Stimulated activated naive CD8-positive, alpha-beta T cell treated with anti-CD3 and anti-CD28 coated beads, Interleukin-15, Interleukin-2, amounts not matched to agents 100 U/mL and 50 U/mL, for 24 hours (primary cell): ENCODE measurements around the gene SF3B5.
A peak's percentile ranks its signal among the peaks of the same experiment; 100 is the strongest.
"Not testable (repeated sequence)": the region's sequence is repeated elsewhere in the genome, so short reads cannot be mapped to it uniquely, and the experiment has no call there.

Experiments used
- ATAC-seq: fragments of 150-1000 bp; cut with Tn5 transposase; one replicate; pipeline ENCODE4 v1.10.0; 2021
- DNase-seq: peaks from one replicate; pipeline ENCODE4 v3.0.0; 2021

SF3B5 gene

DNA sequence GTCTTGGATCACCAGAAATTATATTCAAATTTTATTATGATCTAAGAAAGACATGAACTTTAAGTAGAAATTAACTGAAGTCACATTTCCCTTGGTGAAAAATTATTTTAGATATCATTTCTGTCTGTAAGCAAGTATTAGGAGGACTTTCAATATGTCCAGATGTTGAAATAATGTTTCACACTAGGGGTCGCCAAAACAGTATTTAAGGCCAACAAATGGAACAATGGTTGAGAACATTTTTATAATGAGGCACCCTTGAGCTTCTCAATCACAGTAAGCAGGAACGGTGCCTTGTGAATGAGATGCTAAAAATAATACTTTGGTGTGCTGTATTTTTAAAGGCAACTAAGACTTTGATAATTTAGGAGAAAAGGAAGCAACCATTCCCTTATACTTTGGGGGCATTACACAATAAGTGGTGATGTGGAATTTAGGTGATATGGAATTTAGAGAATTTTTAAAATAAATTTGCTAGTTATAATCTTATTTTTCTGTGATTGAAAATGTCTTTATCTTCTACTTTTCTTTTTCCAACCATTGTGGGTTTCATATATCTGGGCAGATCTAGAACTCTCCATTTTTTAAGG lies 9.6 kb upstream of the SF3B5 start:
- peak; percentile 32 for DNase-seq
- peak; percentile 78 for ATAC-seq

DNA sequence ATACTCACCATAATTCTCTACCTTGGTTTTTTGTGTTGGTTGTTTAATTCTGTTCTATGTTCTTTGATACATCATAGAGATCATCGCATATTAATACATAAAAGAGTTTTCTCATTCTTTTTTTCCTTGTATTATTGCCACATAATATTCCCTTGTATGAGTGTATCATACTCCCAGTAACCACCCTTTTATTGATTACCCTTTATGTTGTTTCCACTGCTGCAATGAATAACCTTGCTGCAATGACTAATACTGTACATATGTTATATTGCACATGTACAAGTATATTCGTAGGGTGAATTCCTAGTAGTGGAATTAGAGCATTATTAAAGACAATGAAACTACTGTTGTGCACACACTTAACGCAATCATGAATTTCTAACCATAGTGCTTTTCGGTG lies 9.1 kb upstream of the SF3B5 start:
- no peak for ATAC-seq
- no peak for DNase-seq

DNA sequence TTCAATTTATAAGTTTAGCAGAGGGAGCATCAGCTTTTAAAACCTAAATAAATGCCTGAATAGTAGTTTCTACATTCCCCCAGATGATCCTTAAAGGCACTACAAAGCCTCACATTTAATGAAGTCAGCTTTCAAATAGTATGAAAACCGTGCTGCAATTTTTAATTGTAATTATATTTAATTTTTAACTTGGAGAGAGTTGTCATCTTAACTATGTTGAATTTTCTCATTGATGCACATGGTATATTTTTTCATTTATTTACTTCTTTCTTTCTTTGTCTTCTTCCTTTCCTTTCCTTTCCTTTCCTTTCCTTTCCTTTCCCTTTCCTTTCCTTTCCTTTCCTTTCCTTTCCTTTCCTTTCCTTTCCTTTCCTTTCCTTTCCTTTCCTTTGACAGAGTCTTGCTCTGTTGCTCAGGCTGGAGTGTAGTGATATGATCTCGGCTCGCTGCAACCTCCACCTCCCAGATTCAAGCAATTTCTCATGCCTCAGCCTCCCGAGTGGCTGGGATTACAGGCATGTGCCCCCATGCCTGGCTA lies 7.7 kb upstream of the SF3B5 start:
- ATAC-seq (no peak), DNase-seq (no peak)

DNA sequence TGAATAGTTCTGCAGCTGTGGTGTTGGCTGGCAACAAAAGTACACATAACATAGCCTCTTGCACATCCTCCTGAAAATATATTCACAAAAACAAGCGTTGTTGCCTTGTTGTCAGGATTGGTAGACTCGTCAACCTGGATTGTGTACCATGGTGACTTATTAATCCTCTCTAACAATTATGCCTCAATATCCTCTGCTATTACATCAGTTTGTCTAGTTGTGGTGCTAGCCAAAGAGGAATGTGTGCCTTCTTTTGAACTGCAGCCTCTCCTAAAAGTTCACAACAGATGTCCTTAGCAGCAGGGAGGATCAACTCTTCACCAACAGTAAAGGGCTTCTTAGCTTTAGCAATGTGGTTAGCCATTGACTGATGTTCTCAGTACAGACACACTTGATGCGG lies 3.6 kb upstream of the SF3B5 start:
- no peak for ATAC-seq
- no peak for DNase-seq

DNA sequence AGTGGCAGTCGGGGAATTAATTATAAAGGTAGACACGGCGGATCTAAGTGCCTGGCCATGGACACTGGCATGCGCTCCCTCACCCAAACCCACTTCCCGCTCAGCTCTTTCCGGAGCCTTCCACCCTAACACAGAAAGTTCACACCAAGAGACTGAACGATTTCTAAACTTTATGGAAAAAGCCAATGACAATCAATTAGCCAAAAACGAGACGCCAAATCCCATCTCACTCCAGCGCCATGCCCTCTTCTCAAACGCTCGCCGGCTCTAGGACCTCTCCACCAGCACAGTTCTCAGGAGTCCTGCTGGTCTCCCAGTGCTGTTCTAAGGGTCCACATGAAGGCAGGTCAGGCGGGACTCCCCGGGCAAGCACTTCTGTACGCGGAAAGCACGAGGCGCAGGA lies 641 bp downstream of the SF3B5 start:
- ATAC-seq (no peak), DNase-seq (no peak)

DNA sequence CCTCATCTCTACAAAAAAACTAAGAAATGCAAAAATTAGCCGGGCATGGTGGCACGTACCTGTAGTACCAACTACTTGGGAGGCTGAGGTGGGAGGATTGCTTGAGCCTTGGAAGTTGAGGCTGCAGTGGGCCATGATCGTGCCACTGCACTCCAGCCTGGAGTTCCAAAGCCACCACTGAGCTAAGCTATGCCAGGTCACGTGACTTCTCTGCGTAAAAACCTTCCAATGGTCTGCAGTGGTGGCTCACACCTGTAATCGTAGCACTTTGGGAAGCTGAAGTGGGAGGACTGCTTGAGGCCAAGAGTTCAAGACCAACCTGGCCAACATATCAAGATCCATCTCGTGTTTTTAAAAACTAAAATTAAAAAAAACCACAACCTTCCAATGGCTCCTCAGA lies 1.7 kb downstream of the SF3B5 start:
- no peak for ATAC-seq
- DNase-seq = no peak

DNA sequence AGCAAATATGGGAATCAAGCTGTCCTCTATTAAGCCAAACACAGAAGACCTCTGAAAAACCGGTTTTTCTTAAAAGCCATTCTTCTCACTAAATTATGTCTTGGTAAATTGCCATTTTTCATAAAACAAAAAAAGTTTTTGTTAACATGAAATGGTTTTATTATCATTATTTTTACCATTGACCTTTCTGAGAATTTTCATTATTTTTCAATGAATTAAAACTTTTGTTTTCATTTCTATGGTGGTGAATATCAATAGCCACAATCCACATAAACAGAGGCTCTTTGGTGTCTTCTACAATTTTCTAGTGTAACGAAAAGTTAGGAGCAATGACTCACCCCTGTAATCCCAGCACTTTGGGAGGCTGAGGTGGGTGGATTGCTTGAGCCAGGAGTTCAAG lies 2.1 kb downstream of the SF3B5 start:
- no peak for ATAC-seq

DNA sequence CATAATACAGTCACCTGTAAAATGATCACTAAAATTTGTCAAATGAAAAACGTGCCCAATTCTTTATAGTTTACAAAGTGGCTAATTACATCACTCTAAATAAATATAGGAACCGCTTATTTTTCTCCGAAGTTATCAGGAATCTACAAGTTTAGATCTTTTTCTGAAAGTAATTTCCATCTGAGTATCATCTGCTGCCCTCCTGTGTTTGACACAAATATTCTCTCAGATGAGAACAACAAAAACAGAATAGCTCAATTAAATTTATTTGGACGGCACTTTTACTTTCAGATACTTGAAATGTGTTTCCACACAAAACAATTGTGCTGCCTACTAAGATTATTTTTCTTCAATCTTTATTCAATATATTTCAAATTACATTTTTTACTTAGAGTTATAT lies 5.0 kb downstream of the SF3B5 start:
- no peak for ATAC-seq

More for the DNA sequence above, 2.1 kb downstream of the SF3B5 start:
- DNase-seq = no peak

DNA sequence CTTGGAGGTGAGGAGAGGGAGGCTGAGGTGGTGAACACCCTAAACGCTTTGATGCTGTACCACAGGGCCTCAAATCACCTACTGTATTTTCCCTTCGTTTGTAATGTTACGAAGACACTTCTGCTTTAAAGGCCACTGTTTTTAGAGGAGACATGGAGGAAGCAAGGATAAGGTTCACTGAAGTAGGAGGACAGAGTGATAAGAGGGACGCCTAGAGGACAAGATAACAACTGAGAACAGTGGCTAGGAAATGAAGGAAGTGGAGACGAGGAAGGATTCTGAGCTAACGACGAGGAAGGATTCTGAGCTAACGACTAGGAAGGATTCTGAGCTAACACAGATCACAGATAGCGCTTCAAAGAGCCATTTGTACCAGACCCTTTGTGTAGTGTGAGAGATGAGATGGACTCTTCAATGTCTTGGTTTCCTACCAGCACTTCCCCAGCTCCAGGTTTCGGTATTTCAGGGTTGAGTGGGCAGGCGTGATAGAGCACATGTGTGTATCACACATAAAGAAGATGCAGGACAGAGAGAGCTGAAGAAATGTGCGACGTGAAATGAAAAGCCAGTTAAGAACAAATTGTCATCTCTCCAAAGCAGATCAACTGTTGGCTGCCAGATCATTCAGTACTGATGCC lies 7.5 kb downstream of the SF3B5 start:
- DNase-seq (no peak), ATAC-seq (no peak)

More for the DNA sequence above, 5.0 kb downstream of the SF3B5 start:
- no peak for DNase-seq

DNA sequence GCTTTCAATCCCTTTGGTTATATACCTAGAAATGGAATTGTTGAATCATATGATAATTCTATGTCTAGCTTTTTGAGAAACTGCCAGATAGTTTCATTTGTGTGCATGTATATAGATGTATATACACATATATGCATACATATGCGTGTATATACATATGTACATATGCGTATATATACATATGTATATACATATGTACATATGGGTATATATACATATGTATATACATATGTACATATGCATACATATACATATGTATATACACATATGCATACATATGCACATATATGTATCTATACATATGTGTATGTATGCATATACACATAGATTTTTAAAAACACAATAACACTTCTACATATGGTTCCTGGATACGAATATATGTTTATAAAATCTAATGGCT lies 8.4 kb downstream of the SF3B5 start:
- ATAC-seq (no peak), DNase-seq (no peak)

DNA sequence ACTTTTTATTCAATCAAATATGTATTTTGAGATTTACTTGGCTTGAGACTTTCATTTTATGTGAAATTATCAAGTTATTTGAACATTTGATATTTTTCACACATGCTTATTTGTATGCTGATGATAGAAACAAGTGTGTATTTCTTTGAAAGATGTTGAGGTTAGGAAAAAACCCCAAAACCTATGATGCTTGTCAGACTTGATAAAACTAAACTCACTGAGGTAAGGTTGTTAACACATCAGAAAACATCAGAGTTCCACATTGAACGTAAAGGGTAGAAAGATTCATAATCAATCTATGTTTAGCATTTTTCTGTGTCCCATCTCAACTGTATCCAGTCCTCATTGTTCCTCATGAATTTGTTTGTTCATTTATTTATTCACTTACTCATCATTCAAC lies 12.2 kb downstream of the SF3B5 start:
- no peak for DNase-seq
- ATAC-seq = no peak

DNA sequence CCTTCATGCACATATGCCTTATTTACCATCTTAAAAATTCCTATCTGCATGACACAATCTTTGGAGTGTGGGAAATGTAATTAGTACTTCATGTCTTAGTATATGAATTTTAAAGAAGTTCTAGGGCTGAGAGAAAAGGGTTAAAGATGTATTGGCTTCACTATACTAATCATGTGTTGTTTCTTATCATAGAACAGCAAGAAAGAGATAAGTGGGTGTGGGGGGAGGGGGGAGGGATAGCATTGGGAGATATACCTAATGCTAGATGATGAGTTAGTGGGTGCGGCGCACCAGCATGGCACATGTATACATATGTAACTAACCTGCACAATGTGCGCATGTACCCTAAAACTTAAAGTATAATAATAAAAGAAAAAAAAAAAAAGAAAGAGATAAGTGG lies 13.0 kb downstream of the SF3B5 start:
- not testable (repeated sequence) for ATAC-seq, DNase-seq

DNA sequence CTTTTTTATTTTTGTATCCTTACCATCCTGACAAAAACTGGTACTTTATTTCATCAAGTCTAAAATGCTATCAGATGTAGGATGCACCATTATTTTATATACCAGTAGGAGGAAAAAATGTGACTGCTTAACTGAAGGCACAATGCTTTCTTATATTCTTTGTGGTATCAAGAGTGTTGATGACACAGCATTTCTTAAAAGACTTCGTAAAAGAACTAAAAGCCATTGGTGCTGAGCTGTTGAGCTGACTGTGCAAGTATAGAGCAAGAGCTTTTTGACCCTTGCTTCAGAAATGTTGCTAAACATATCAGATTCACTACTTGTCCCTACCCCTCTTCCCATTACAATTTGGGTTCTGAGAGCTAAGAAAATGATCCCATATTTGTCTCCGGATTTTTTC lies 17.5 kb downstream of the SF3B5 start:
- DNase-seq = no peak
- no peak for ATAC-seq

DNA sequence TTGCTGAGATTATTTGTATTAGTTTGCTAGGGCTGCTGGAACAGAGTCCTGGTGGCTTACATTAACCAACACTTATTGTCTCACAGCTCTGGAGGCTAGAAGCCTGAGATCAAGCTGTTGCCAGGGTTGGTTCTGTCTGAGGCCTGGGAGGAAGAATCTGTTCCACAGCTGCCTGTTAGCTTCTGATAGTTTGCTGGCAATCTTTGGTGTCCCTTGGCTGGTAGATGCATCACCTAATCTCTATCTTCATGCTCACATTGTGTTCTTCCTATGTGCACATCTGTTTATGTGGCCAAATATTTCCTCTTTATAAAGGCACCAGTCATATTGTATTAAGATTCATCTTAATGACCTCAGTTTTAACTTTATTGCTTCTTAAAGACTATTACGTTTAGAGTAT lies 19.5 kb downstream of the SF3B5 start:
- DNase-seq (no peak), ATAC-seq (no peak)

DNA sequence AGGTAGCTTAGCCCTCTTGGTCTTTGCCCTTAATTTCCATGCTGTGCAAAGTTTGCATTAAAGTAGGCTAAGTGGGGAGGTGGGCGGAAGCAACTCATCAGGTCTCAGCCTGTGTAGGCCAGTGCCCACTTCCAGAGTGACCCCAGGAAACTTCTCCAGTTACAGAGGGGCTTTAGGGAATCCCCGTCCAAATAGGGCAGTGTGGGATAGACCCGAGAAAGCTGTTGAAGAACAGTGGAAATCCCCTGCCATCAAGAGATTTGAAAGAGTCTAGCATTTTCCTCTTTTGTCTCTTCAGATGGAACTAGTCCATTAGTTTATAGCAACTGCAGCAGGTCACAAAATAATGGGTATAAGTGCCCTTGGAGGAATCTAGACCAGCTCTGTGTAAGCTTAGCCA lies 20.2 kb downstream of the SF3B5 start:
- no peak for ATAC-seq
- no peak for DNase-seq

DNA sequence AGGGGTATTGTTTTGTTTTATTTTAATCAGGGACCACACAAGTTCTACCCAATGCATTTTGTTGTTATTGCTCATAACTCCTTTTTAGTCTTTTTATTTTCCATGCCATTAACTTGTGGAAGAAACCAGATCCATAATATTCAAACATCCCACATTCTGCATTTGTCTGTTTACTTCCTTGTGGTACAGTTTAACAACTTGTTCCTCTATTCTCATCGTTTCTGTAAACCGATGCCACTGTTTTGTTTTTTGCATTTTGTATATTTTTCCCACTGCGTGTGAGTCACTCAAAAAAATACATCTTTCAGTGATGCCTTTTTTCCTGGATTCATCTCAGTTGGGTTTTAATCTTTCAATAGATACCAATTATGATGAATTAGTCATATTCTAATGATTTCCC lies 22.3 kb downstream of the SF3B5 start:
- no peak for ATAC-seq
- no peak for DNase-seq

DNA sequence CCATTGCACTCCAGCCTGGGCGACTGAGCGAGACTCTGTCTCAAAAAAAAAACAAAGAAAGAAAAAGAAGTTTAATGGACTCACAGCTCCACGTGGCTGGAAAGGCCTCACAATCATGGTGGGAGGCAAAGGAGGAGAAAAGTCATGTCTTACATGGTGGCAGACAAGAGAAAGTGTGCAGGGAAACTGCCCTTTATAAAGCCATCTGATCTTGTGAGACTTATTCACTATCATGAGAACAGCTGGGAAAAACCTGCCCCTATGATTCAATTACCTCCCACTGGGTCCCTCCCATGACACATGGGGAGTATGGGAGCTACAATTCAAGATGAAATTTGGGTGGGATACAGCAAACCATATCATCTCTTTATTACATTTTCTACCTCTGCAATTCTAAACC lies 25.9 kb downstream of the SF3B5 start:
- DNase-seq = no peak
- no peak for ATAC-seq

DNA sequence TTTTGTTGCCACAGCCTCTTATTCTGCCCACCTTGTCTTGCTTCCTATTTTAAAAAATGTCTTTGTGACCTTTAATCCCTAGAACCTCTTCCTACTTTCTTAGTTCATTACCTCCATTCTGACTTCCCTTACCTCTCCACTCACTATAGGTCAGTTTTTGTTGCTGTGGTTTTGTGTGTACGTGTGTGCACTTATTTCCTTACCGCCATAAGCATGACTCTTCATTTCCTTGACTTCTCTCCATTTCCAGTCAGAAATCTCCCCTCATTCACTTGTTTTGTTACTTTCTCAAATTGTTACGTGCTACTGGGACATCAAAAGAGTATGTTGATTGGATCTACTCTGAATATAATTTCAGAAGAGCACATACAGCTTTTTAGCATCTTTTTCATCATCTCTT lies 26.6 kb downstream of the SF3B5 start:
- DNase-seq (no peak), ATAC-seq (no peak)

DNA sequence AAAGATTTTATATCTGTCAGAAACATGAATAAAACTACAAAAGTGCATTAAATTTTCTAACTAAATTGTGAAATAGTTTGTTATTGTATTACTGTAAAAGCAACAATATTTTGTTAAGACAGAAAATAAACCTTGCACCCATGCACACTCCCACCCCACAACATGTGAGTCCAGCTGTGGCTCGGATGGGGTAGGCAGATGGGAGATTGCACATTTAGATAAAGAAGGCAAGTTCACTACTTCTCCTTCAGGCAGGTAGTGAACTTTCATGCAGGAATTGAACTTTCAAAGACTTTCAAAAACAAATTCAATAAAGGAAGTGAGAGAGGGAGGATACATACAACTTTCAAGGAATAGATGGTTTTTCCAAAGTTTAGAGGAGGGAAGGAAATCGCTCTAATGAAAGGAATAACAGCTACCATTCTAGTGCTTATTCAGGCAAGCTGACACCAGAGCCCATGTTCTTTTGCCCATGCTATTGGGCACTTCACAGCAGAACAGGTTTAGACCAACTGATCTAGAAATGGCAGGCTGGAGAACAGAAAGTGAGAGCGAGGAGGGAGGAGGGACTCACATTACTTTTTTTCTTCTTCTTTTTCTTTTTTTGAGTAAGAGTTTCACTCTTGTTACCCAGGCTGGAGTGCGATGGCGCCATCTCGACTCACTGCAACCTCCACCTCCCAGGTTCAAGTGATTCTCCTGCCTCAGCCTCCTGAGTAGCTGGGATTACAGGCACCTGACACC lies 28.5 kb downstream of the SF3B5 start:
- ATAC-seq (no peak), DNase-seq (peak; percentile 23)

DNA sequence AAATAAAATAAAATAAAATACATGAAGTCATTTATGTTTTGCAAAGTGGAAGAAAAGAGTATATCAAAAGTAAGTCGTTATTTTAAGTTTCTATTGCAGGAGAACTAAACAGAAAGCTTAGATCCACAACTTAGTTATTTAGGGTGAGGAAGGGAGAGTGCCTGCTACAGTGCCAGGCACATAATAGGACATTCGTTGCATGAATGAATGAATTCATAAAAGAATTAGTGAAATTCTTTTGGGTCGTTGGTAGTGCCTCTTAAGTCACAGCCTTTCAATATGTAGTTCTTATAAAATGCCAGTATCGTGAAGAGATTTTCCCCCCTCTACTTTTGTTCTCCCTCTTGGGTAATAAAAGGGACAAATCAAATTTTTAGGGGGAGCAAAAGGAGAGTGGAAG lies 29.1 kb downstream of the SF3B5 start:
- no peak for ATAC-seq
- no peak for DNase-seq

DNA sequence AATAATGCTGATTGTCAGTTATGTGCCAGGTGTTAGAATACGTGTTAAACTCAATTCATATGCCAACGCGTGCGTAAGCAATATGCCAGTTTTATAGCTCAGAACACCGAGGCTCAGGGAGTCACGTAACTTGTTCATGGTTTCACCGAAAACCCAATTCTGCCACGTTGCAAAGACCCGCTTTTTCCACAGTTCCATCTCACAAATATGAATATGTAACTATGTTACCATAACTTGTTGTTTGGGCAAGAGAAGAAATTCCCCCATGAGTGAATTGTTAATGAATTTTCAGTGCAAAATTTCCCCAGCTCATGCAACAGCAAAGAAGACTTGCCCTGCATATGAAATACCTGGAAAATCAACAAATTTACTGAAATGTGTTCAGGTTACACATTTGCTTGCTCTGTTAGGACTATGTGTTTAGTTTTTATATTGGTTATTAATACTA lies 30.1 kb downstream of the SF3B5 start:
- ATAC-seq (no peak), DNase-seq (peak; percentile 25)

DNA sequence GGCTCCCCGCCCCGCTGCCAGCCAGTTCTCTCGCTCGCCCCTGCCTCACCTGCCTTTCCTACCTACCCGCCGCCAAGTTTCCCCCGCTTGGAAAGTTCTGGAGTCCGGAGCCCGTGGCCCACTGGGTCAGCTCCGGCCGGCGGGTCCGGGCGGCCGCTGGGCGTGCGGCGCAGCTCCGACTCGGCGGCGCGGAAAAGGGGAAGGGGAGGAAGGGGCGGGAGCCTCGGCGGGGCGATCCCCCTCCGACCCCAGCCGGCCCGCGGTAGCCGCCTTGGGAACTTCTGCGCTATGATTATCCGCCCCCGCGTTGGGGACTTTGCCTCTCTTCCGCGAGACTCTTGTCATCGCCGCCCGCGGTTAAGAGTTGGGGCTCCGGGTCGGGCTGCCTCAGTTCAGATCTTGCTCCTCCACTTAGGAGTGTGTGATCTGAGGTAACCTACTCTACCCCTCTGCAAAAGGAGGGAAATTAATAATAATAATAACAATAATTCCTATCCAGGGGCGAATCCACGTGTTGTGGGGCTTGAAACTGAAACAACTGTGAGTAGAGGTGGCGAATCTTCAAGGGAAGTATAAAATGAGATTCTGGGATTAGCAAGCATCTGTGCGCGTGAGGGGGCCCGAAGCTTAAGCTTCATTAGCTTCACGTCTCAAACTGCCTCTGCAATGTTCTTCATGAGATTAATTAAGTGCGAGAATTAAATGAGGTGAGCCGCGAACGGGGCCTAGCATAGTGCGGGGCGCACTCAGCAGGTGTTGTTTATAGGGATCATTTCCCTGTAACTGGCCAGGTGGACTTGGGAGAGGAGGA lies 30.8 kb downstream of the SF3B5 start:
- peak; percentile 83 for DNase-seq
- peak; percentile 40 for ATAC-seq
